ENCODE results near the gene BCAT1.

BCAT1 gene

DNA sequence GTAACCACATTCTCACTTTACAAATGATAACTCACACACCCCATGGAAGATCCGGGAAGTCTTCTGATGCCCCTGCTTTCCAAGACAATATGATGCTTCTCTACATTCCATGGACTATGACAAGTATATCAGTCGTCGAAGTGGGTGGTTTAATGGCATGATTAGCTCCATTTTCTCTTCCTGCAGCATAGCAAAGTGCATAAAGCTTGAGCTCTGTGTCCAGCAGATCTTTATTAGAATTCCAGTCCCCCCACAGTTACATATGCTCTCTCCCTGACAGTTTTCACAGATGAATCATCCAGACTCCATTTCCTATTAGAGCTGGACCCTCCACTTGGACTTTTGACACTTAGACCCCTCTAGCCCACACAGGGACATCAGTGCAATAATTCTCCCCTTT lies 174.9 kb downstream of the BCAT1 start:
- in situ Hi-C loops (cut with MboI; ENCODE audit: low sequenced_read_pairs) = no loop called here

DNA sequence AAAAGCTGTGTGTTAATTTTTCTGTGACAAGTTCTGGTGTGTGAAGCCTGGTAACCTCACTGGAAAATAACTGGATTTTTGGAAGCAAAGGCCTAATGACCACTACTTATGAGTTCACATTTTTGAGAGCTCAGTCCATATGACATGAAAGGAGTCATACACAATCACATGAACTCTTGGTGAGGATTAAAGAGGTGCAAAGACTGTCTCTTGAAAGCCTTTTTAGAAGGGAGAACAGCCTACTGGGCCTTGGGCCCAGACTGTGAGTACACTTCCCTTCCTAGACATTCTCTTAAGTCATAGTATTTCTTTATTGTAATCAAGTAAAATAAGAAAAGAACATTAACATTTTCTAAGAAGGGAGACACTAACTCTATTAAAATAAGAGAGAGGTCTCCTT lies 176.1 kb downstream of the BCAT1 start:
- in situ Hi-C loops (cut with MboI; ENCODE audit: low sequenced_read_pairs) = no loop called here

DNA sequence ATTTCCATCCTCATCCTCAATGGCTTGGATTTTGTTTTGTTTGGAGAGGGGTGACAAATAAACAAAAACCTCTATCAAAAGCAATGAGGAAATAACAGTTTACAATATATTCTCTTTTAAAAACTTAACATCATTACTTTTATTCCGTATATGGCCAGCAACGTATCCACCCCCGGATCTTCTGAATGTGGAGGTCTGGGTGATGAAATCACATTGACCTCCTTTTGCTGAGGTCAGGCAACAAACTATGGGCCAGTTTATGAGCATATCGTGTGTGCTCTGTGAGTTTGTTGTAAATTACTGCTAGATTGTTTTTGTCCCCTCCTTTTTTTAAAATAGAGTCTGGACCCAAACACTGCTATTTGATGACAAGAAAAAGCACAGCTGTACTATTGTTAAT lies 178.1 kb downstream of the BCAT1 start:
- in situ Hi-C loops (cut with MboI; ENCODE audit: low sequenced_read_pairs) = no loop called here

DNA sequence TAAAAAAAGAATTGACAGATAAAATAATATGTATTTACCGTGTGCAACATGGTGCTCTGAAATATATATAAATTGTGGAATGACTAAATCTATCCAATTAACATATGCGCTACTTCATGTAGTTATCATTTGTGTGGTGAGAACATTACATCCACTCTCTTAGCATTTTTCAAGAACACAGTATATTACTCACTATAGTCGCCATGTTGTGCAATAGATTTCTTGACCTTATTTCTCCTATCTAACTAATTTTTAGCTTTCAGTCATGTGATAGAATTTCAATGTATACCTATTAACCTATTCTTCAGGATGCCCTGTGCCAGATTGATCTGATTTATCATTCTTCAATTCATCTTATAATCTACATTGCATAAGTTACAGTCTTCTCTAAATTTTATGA lies 178.6 kb downstream of the BCAT1 start:
- in situ Hi-C loops (cut with MboI; ENCODE audit: low sequenced_read_pairs) = no loop called here

DNA sequence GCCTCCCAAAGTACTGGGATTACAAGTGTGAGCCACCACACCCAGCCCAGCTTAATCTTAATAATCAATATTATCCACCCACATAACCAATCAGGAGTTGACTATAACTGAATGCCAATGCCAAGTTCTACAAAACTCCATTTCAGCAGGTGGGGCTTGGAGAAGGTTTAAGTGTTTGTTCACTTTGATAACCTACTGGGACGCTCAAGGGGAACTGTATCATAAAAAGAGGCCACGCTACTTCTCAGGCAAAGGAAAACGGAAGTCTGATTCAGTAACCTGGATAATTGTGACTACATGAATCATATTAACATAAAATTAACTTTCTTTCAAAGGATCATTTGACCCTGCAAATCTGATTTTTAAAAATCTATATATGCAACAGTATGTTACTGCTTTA lies 179.2 kb downstream of the BCAT1 start:
- in situ Hi-C loops (cut with MboI; ENCODE audit: low sequenced_read_pairs) = no loop called here

DNA sequence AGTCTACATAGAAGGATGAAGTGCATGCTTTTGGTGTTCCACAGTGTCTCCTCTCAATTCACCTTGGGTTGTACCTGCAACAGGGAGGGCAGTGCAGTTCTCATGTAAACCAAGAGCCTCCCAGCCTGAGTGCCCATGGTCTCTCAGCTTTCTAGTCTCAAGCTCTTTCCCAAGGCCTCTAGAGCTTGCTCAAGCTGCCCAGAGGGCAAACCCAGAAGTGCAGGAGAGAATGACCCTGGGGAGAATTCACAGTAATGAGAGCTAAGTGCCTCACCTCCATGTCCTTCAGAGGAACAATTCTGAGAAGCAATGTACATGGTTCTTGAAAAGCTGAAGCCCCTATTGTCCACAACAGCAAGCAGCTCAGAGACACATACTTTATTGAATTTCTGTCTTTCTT lies 180.5 kb downstream of the BCAT1 start:
- in situ Hi-C loops (cut with MboI; ENCODE audit: low sequenced_read_pairs) = no loop called here

DNA sequence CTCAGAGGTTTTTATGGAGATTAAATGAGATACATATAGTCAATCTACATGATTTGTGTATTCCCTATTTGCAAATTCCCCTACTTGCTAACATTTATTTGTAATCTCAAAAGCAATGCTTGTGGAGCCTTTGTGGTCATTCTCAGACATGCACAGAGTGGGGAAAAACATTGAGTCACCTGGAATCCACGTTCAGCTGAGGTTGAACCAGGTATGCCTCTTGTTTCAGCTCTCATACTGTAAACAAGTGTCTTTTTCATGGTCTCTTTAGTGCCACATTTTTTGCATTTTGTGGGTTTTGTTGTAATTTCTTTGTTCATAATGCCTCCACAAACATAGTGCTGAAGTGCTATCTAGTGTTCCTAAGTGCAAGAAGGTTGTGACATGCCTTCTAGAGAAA lies 181.9 kb downstream of the BCAT1 start:
- in situ Hi-C loops (cut with MboI; ENCODE audit: low sequenced_read_pairs) = no loop called here

DNA sequence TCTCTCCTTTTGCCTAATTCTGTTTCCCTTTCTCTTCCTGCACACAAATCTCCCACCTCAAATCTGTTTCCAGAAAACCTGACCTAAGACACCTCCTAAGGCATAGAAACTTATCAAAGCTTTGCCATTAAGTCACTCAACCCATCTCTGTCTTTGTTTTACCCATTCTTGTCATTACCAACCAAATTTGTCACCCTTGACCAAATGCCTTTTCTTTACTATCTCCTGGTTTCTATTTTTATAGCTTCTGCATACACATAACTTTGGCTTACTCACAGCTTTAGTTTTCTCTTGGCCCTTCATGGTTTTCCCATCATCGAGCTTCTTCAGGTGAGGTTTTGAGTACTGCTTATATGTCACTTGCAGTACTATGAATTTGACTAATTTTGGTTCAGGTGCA lies 184.2 kb downstream of the BCAT1 start:
- in situ Hi-C loops (cut with MboI; ENCODE audit: low sequenced_read_pairs) = no loop called here

DNA sequence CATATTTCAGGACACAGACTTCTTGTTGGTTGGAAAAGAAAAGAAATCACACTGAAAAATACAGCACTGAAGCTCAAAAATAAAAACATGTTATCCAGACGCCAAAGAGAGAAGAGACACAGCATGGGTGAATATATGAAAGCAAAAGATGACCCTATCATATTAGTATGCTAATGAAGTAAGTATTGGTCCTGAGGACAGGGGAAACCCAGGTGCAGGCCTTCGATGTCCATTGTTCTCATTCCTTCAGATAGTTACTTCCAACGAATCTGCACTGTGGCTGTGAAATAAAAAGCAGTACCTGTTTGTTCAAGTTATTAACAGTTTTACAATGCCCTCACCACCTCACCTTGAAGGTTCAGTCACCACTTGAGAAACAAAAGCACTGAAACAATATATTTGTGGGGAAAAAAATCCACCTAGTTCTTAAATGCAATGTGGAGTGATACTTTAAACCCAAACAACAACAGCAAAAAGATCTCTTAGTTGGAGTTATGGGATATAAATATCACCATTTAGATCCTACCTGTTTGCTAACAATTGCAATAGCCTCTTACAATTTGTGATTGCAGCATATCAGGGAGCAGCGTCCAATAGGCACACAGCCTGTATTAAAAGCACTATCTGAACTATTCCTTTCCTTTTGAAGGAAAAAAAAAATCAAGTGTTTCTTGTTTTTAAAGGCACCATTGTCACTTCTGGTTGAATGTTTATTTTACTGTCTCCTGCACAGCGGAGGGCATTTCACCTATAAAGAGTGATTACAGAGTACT lies 188.1 kb downstream of the BCAT1 start:
- in situ Hi-C loops (cut with MboI; ENCODE audit: low sequenced_read_pairs) = no loop called here

DNA sequence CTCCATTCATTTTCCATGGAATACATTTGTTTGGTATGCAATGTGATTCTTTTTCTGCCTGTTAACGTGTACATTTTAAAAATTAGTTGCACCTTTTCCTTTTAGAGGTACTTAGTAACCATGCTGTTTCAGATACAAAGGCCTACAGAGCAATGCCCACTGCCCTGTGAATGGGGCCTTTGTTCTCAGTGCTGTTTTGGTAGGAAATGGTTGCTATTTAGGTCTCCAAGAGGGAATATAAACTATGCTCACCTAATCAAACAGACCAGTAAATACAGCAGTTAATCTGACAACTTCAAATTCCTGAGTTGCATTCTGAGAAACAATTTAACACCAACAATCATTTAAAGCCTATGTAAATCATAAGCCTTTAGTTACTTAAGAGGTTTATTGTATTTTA lies 188.7 kb downstream of the BCAT1 start:
- in situ Hi-C loops (cut with MboI; ENCODE audit: low sequenced_read_pairs) = no loop called here
